ENCODE data around the gene CYP24A1.

CYP24A1 gene

GRCh38 chr20:54154439-54154838, 19.3 kb downstream of the CYP24A1 start:
- H3K27me3 ChIP-seq (ENCODE audit: control insufficient read depth, insufficient read depth, low read length), result no peaks in the 10 kb centered on the region
- 0 out of 2 replicates have a peak, but pooled peaks cover 5% of the 10 kb centered on the region for H3K4me1 ChIP-seq (ENCODE audit: control insufficient read depth, insufficient read depth, low read length)
- no peak overlapping the region for H3K27ac ChIP-seq (ENCODE audit: low read depth, low read length)
- no peak overlapping the region for H3K4me3 ChIP-seq (ENCODE audit: low read depth, low read length)
- no peaks in the 10 kb centered on the region for H3K36me3 ChIP-seq (ENCODE audit: control insufficient read depth, insufficient read depth, low read length)
- H3K9ac ChIP-seq (ENCODE audit: low read depth, low read length), result no peak overlapping the region
- no peaks in the 10 kb centered on the region for H3K9me3 ChIP-seq (ENCODE audit: control insufficient read depth, insufficient read depth, low read length)

- Histone ChIP-seq H3K4me1 (ENCODE audit: control insufficient read depth, insufficient read depth, low read length) (0 out of 2 replicates have a peak, but pooled peaks cover 5% of the 10 kb centered on the region), H3K4me3 (ENCODE audit: low read depth, low read length) (no peak overlapping the region), H3K9ac (ENCODE audit: low read depth, low read length) (no peak overlapping the region), H3K36me3 (ENCODE audit: control insufficient read depth, insufficient read depth, low read length) (no peaks in the 10 kb centered on the region), H3K9me3 (ENCODE audit: control insufficient read depth, insufficient read depth, low read length) (no peaks in the 10 kb centered on the region), H3K27me3 (ENCODE audit: control insufficient read depth, insufficient read depth, low read length) (no peaks in the 10 kb centered on the region), H3K27ac (ENCODE audit: low read depth, low read length) (no peak overlapping the region)
Measured at GRCh38 chr20:54153847-54154246, 19.9 kb downstream of the CYP24A1 start.

- Histone ChIP-seq H3K9ac (ENCODE audit: low read depth, low read length) (no peak overlapping the region), H3K4me3 (ENCODE audit: low read depth, low read length) (no peak overlapping the region), H3K9me3 (ENCODE audit: control insufficient read depth, insufficient read depth, low read length) (no peaks in the 10 kb centered on the region), H3K27me3 (ENCODE audit: control insufficient read depth, insufficient read depth, low read length) (no peaks in the 10 kb centered on the region), H3K4me1 (ENCODE audit: control insufficient read depth, insufficient read depth, low read length) (0 out of 2 replicates have a peak, but pooled peaks cover 5% of the 10 kb centered on the region), H3K27ac (ENCODE audit: low read depth, low read length) (no peak overlapping the region), H3K36me3 (ENCODE audit: control insufficient read depth, insufficient read depth, low read length) (no peaks in the 10 kb centered on the region)
Measured at GRCh38 chr20:54153041-54153327, 20.8 kb downstream of the CYP24A1 start.

DNA sequence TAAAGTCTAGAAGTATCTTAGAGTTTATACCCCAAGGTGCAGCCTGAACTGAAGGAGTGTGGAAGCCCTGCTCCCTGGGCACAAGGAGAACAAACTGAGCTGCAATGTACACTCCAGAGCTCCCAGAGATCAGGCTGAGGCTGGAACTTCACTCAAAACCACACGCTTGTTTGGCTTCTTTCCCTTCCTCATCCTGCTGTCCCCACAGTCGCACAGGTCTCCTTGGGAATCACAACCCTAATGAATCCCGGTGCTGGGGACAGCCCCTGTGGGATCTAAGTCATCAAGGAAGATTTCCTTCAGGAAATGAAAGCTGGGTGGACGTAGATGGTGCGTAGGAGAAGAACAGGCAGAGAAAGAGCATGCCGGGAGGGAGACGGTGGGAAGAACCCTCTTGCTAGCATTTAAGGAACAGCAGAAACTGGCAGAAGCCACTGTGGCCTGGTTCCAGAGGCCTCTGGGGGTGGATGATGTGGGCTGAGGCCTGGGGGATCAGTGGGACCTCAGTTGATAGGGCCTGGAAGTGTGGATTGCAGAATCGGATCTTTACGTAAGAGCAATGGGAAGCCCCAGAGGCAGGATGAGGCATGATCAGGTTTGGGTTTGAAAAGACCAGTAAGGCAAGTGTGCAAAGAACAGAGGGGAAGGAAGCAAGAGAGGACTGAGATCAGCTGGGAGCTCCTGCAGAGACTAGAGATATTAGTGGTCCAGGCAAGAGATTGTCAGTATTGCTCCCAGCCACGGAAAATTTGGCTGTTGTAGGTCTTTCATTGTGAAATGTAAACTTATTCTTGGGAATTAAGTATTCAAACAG, 21.4 kb downstream of the CYP24A1 start:
- Histone ChIP-seq H3K4me1 (ENCODE audit: control insufficient read depth, insufficient read depth, low read length) (0 out of 2 replicates have a peak, but pooled peaks cover 5% of the 10 kb centered on the region), H3K27ac (ENCODE audit: low read depth, low read length) (no peak overlapping the region), H3K27me3 (ENCODE audit: control insufficient read depth, insufficient read depth, low read length) (no peaks in the 10 kb centered on the region), H3K4me3 (ENCODE audit: low read depth, low read length) (no peak overlapping the region), H3K9me3 (ENCODE audit: control insufficient read depth, insufficient read depth, low read length) (no peaks in the 10 kb centered on the region), H3K36me3 (ENCODE audit: control insufficient read depth, insufficient read depth, low read length) (no peaks in the 10 kb centered on the region), H3K9ac (ENCODE audit: low read depth, low read length) (no peak overlapping the region)

DNA sequence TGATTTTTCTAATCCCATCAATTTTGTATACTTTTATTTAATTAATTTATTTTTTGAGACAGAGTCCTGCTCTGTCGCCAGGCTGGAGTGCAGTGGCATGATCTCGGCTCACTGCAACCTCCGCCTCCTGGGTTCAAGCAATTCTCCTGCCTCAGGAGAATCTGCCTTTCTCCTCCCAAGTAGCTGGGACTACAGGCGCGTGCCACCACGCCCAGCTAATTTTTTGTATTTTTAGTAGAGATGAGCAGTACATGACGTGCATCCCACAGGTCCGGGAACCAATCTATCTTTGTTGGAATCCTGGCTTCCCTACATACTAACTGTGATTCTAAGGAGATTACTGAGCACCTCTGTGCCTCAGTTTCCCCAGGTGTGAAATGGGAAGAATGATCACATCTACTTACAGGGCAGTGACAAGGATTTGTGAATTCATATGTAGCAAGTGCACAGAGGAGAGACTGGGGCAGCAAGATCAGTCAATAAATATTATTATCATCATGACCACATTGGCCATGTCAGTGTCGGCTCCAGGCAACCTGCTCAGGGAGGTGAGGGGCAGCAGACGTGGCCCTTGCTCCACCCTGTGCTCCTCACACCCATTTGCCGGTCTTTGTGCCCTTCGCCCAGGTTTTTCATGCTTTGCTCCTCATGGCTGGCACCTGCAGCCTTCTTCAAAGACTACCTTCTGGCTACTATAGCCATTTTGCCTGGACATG, 22.1 kb downstream of the CYP24A1 start:
- no peak overlapping the region for H3K4me3 ChIP-seq (ENCODE audit: low read depth, low read length)
- no peak overlapping the region for H3K9ac ChIP-seq (ENCODE audit: low read depth, low read length)
- no peaks in the 10 kb centered on the region for H3K9me3 ChIP-seq (ENCODE audit: control insufficient read depth, insufficient read depth, low read length)
- no peaks in the 10 kb centered on the region for H3K27me3 ChIP-seq (ENCODE audit: control insufficient read depth, insufficient read depth, low read length)
- no peaks in the 10 kb centered on the region for H3K36me3 ChIP-seq (ENCODE audit: control insufficient read depth, insufficient read depth, low read length)
- 0 out of 2 replicates have a peak, but pooled peaks cover 4% of the 10 kb centered on the region for H3K4me1 ChIP-seq (ENCODE audit: control insufficient read depth, insufficient read depth, low read length)
- H3K27ac ChIP-seq (ENCODE audit: low read depth, low read length), result no peak overlapping the region

GRCh38 chr20:54151075-54151439, 22.7 kb downstream of the CYP24A1 start:
- Histone ChIP-seq H3K36me3 (ENCODE audit: control insufficient read depth, insufficient read depth, low read length) (no peaks in the 10 kb centered on the region), H3K27ac (ENCODE audit: low read depth, low read length) (no peak overlapping the region), H3K4me3 (ENCODE audit: low read depth, low read length) (no peak overlapping the region), H3K9me3 (ENCODE audit: control insufficient read depth, insufficient read depth, low read length) (no peaks in the 10 kb centered on the region), H3K4me1 (ENCODE audit: control insufficient read depth, insufficient read depth, low read length) (no peaks in the 10 kb centered on the region), H3K27me3 (ENCODE audit: control insufficient read depth, insufficient read depth, low read length) (no peaks in the 10 kb centered on the region), H3K9ac (ENCODE audit: low read depth, low read length) (no peak overlapping the region)

GRCh38 chr20:54149765-54150264, 24.0 kb downstream of the CYP24A1 start:
- Histone ChIP-seq H3K36me3 (ENCODE audit: control insufficient read depth, insufficient read depth, low read length) (no peaks in the 10 kb centered on the region), H3K4me1 (ENCODE audit: control insufficient read depth, insufficient read depth, low read length) (no peaks in the 10 kb centered on the region), H3K4me3 (ENCODE audit: low read depth, low read length) (no peak overlapping the region), H3K9me3 (ENCODE audit: control insufficient read depth, insufficient read depth, low read length) (no peaks in the 10 kb centered on the region), H3K9ac (ENCODE audit: low read depth, low read length) (no peak overlapping the region), H3K27me3 (ENCODE audit: control insufficient read depth, insufficient read depth, low read length) (no peaks in the 10 kb centered on the region), H3K27ac (ENCODE audit: low read depth, low read length) (no peak overlapping the region)

GRCh38 chr20:54148947-54149764, 24.6 kb downstream of the CYP24A1 start:
- no peak overlapping the region for H3K27ac ChIP-seq (ENCODE audit: low read depth, low read length)
- no peaks in the 10 kb centered on the region for H3K4me1 ChIP-seq (ENCODE audit: control insufficient read depth, insufficient read depth, low read length)
- H3K27me3 ChIP-seq (ENCODE audit: control insufficient read depth, insufficient read depth, low read length), result no peaks in the 10 kb centered on the region
- H3K9ac ChIP-seq (ENCODE audit: low read depth, low read length), result no peak overlapping the region
- H3K4me3 ChIP-seq (ENCODE audit: low read depth, low read length), result no peak overlapping the region
- no peaks in the 10 kb centered on the region for H3K36me3 ChIP-seq (ENCODE audit: control insufficient read depth, insufficient read depth, low read length)
- H3K9me3 ChIP-seq (ENCODE audit: control insufficient read depth, insufficient read depth, low read length), result no peaks in the 10 kb centered on the region

DNA sequence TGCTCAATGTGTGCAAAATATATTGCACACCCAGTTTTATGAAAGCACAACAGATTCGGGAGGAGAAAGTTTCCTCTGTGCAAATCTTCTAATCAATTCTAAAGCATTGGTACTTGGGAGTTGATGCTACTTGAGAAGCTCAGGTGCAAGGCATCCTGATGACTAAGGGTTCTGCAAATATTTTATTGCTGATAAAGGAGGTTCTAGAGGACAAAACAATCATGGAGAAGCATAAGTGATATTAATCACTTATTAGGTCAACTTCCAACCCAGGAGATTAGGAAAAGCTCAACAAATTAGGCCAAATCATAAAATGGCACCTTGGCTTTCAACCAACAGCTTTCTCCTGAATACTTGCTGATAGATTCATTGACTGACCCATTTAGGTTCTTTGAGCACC, 27.1 kb downstream of the CYP24A1 start:
- Histone ChIP-seq H3K27me3 (ENCODE audit: control insufficient read depth, insufficient read depth, low read length) (no peaks in the 10 kb centered on the region), H3K9me3 (ENCODE audit: control insufficient read depth, insufficient read depth, low read length) (no peaks in the 10 kb centered on the region), H3K27ac (ENCODE audit: low read depth, low read length) (no peak overlapping the region), H3K9ac (ENCODE audit: low read depth, low read length) (no peak overlapping the region), H3K4me3 (ENCODE audit: low read depth, low read length) (no peak overlapping the region), H3K36me3 (ENCODE audit: control insufficient read depth, insufficient read depth, low read length) (no peaks in the 10 kb centered on the region), H3K4me1 (ENCODE audit: control insufficient read depth, insufficient read depth, low read length) (no peaks in the 10 kb centered on the region)

- no peaks in the 10 kb centered on the region for H3K4me1 ChIP-seq (ENCODE audit: control insufficient read depth, insufficient read depth, low read length)
Measured at GRCh38 chr20:54144847-54145414, 28.9 kb downstream of the CYP24A1 start.

More at GRCh38 chr20:54144847-54145414, 28.9 kb downstream of the CYP24A1 start:
- no peaks in the 10 kb centered on the region for H3K27me3 ChIP-seq (ENCODE audit: control insufficient read depth, insufficient read depth, low read length)
- H3K27ac ChIP-seq (ENCODE audit: low read depth, low read length), result no peak overlapping the region
- H3K4me3 ChIP-seq (ENCODE audit: low read depth, low read length), result no peak overlapping the region
- H3K36me3 ChIP-seq (ENCODE audit: control insufficient read depth, insufficient read depth, low read length), result no peaks in the 10 kb centered on the region
- H3K9ac ChIP-seq (ENCODE audit: low read depth, low read length), result no peak overlapping the region
- H3K9me3 ChIP-seq (ENCODE audit: control insufficient read depth, insufficient read depth, low read length), result no peaks in the 10 kb centered on the region
